ENCODE measurements around the gene KEAP1. TPM values are rescaled to one million over a fixed set of nuclear protein-coding genes. Genes with fewer than 3 reads are reported as not detected.

The KEAP1 gene
- total RNA-seq, 4 donors from 2014 or later, result 44.3 to 75.8 (median 69.9) TPM

- peaks cover 69% of the 10 kb centered on the region for H3K27me3 ChIP-seq
- DNase-seq (ENCODE audit: low spot score in 2 of 2), result no peak
- TF ChIP-seq POLR2AphosphoS5 (IDR thresholded peaks at IDR 0.05) (no peak), POLR2A (IDR thresholded peaks at IDR 0.05) (no peak), EP300 (IDR thresholded peaks at IDR 0.05) (no peak), CTCF (IDR thresholded peaks at IDR 0.05) (no peak)
- peaks cover 46% of the 10 kb centered on the region for H3K4me1 ChIP-seq
- 63% methylated on average over 5 of the region's 5 CpGs for WGBS
- peak overlapping the region; percentile 58 for H3K4me3 ChIP-seq
- H3K9me3 ChIP-seq, result no peaks in the 10 kb centered on the region
- H3K27ac ChIP-seq, result peak overlapping the region; percentile 49
- peaks cover 13% of the 10 kb centered on the region for H3K36me3 ChIP-seq
Observed at GRCh38 chr19:10516064-10516385, 12.9 kb upstream of the KEAP1 start.

- peaks cover 13% of the 10 kb centered on the region for H3K36me3 ChIP-seq
- peaks cover 49% of the 10 kb centered on the region for H3K4me1 ChIP-seq
- no peaks in the 10 kb centered on the region for H3K9me3 ChIP-seq
- H3K4me3 ChIP-seq, result no peak overlapping the region
- peaks cover 70% of the 10 kb centered on the region for H3K27me3 ChIP-seq
- peak in 1 of 2 donors; percentile 4 for TF ChIP-seq CTCF (IDR thresholded peaks at IDR 0.05)
- TF ChIP-seq POLR2AphosphoS5 (IDR thresholded peaks at IDR 0.05), result no peak
- 56% methylated on average over 95 of the region's 107 CpGs for WGBS
- no peak overlapping the region for H3K27ac ChIP-seq
- no peak for DNase-seq (ENCODE audit: low spot score in 2 of 2)
Observed at GRCh38 chr19:10514211-10515145, 11.3 kb upstream of the KEAP1 start.

GRCh38 chr19:10513223-10513622 lies 10.1 kb upstream of the KEAP1 start:
- Histone ChIP-seq H3K9me3 (no peaks in the 10 kb centered on the region), H3K4me1 (peaks cover 42% of the 10 kb centered on the region), H3K27me3 (peaks cover 61% of the 10 kb centered on the region), H3K4me3 (no peak overlapping the region), H3K36me3 (peaks cover 13% of the 10 kb centered on the region), H3K27ac (no peak overlapping the region)
- TF ChIP-seq POLR2A (IDR thresholded peaks at IDR 0.05) (no peak), EP300 (IDR thresholded peaks at IDR 0.05) (no peak), POLR2AphosphoS5 (IDR thresholded peaks at IDR 0.05) (no peak), CTCF (IDR thresholded peaks at IDR 0.05) (no peak)
- DNase-seq (ENCODE audit: low spot score in 2 of 2), result no peak
- 84% methylated on average over 7 of the region's 7 CpGs for WGBS

- no peak for TF ChIP-seq EP300 (IDR thresholded peaks at IDR 0.05)
- peak; percentile 6 to 73 for TF ChIP-seq CTCF (IDR thresholded peaks at IDR 0.05)
- no peak for TF ChIP-seq POLR2AphosphoS5 (IDR thresholded peaks at IDR 0.05)
- no peak for TF ChIP-seq POLR2A (IDR thresholded peaks at IDR 0.05)
- peaks cover 43% of the 10 kb centered on the region for H3K27me3 ChIP-seq
- DNase-seq (ENCODE audit: low spot score in 2 of 2), result no peak
- H3K36me3 ChIP-seq, result peaks cover 13% of the 10 kb centered on the region
- no peaks in the 10 kb centered on the region for H3K9me3 ChIP-seq
- peaks cover 25% of the 10 kb centered on the region for H3K4me1 ChIP-seq
- WGBS, result no CpG with 5 or more reads among the region's 15 CpGs
- no peak overlapping the region for H3K4me3 ChIP-seq
- no peak overlapping the region for H3K27ac ChIP-seq
Observed at GRCh38 chr19:10510301-10510802, 7.2 kb upstream of the KEAP1 start.

GRCh38 chr19:10508707-10509106 lies 5.6 kb upstream of the KEAP1 start:
- Histone ChIP-seq H3K27ac (no peak overlapping the region), H3K36me3 (peaks cover 2% of the 10 kb centered on the region), H3K4me3 (no peak overlapping the region), H3K4me1 (peaks cover 15% of the 10 kb centered on the region), H3K9me3 (no peaks in the 10 kb centered on the region), H3K27me3 (peaks cover 27% of the 10 kb centered on the region)
- DNase-seq (ENCODE audit: low spot score in 2 of 2), result no peak
- WGBS, result 68% methylated on average over 3 of the region's 3 CpGs
- no peak for TF ChIP-seq CTCF (IDR thresholded peaks at IDR 0.05)
- no peak for TF ChIP-seq EP300 (IDR thresholded peaks at IDR 0.05)
- no peak for TF ChIP-seq POLR2AphosphoS5 (IDR thresholded peaks at IDR 0.05)
- TF ChIP-seq POLR2A (IDR thresholded peaks at IDR 0.05), result no peak

Data from suprapubic skin (tissue), 4 donors.